HG02973 (cell line): Measurements from ENCODE around the gene SCCPDH.

Experiments
- ATAC-seq: cut with Tn5 transposase; IDR thresholded peaks from one replicate; pipeline ENCODE4 v1.9.1; 2021; ENCODE audit warnings: moderate library complexity; ENCODE audit not compliant: unreplicated experiment

Gene SCCPDH

DNA sequence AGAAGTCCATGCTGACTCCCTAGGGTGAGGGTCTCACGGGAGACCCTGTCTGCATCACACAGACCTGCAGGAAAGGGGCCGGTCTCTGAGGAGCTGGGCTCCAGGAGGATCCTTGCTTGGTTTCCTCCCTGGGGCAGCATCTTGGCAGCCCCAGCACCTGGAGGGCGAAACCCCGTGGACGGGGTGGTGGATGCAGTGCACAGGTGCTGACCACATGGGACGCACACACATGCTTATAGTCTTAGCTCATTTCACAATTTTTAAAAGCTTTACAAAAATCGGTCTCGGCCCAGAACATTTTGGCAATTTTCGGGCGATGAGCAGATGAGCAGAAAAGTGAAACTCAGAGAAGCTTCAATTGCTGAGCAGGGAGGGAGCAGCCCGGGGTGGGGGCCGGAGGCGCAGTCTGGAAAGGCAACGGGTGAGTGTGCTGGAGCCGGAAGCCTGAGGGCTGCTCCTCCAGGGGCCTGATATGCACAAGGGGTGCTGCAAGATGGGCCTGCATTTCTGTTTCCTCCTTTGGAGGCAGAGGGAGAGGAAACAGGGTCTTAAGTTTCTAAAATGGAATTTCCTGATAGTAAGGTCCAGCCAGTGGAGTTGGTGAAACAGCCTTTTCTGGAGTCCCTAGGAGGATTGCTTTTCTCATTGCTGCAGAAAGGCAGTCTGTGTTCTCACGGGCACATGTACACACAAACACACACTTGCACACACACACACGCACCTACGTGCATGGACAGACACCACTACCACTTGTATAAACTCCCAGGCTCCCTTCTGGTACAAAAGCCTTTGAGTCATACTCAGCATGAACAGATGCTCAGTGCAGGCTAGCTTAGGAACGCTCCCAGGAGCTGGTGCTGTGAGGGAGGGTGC lies 60.6 kb downstream of the SCCPDH start:
- no peak for ATAC-seq

DNA sequence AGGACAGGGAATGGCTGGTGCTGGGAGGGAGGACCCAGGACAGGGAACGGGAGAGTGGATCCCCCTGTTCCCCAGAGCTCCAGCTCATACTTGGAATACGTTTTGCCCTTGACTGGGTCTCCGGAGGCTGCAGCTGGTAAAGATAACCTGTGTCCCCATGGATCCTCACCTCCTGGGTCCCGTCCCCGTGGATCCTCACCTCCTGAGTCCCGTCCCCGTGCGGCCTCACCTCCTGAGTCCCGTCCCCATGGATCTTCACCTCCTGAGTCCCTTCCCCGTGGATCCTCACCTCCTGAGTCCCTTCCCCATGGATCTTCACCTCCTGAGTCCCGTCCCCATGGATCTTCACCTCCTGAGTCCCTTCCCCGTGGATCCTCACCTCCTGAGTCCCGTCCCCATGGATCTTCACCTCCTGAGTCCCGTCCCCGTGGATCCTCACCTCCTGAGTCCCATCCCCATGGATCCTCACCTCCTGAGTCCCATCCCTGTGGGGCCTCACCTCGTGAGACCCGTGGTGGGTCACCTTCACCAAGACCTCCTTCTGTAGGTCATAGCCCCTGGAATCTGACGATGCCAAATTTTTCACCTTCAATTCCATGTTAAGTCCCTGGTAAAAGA lies 61.4 kb downstream of the SCCPDH start:
- no peak for ATAC-seq

DNA sequence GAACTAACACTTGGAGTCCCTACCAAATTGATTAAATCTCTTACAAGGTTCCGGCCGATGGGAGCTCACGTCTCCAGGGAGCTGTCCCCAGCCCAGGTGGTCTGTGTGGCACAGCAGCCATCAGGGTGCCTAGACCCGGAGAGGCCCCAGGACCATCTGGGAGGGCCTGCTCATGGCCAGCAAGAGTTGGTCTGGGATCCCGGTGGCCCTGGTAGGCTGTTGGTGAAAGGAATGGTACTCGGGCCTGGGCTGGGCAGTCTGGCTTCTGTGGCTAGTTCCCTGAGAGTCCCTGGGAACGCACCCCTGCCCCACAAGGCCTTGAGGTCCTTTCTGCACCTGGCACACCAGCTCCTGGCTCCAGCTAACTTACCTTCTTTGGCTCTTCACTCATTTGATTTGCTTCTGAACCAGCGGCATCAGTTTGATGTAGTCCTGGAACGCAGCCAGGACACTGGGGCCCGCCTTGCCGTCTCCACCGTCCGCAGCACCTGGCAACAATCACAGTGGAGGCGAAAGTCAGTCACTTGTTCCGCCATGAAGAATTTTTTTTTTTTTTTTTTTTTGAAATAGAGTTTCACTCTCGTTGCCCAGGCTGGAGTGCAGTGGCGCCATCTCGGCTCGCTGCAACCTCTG lies 62.5 kb downstream of the SCCPDH start:
- ATAC-seq: no peak

- no peak for ATAC-seq
Observed at GRCh38 chr1:246787781-246788513, 63.7 kb downstream of the SCCPDH start.

GRCh38 chr1:246788895-246789338 lies 64.7 kb downstream of the SCCPDH start:
- no peak for ATAC-seq

- no peak for ATAC-seq
Observed at GRCh38 chr1:246789454-246790339, 65.5 kb downstream of the SCCPDH start.

GRCh38 chr1:246790364-246790763 lies 66.2 kb downstream of the SCCPDH start:
- ATAC-seq: no peak

GRCh38 chr1:246790833-246791232 lies 66.6 kb downstream of the SCCPDH start:
- no peak for ATAC-seq

DNA sequence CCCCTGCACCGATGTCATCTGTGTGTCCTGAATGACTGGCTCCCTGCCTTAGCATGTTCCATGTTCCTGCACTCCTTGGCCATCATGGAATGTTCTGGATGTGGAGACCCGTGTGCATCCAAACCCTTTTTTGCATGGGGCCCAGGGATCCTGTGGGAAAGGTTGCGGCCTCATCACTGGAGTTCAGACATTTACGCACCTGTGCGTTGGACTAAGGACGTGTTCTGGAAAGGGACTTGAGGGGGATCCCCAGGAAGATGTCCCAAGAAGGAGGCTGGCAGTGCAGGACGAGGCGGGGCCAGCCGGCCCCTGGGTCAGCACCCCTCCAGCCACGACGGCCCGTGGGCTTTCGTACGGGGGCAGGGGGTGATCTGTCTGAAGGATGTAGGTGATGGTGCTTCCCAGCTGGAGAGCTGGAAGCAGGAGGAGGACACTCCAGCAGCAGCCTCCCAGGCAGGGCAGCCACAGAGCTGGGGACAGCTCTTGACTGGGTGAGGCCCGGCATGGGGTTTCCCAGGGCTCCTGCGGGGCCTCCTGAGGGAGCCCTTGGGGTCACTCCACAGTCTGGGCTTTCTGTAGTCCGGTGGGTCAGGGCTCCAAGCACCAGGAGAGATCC lies 67.2 kb downstream of the SCCPDH start:
- no peak for ATAC-seq

- ATAC-seq: no peak
Observed at GRCh38 chr1:246792603-246793002, 68.4 kb downstream of the SCCPDH start.

- no peak for ATAC-seq
Observed at GRCh38 chr1:246793356-246793896, 69.2 kb downstream of the SCCPDH start.

DNA sequence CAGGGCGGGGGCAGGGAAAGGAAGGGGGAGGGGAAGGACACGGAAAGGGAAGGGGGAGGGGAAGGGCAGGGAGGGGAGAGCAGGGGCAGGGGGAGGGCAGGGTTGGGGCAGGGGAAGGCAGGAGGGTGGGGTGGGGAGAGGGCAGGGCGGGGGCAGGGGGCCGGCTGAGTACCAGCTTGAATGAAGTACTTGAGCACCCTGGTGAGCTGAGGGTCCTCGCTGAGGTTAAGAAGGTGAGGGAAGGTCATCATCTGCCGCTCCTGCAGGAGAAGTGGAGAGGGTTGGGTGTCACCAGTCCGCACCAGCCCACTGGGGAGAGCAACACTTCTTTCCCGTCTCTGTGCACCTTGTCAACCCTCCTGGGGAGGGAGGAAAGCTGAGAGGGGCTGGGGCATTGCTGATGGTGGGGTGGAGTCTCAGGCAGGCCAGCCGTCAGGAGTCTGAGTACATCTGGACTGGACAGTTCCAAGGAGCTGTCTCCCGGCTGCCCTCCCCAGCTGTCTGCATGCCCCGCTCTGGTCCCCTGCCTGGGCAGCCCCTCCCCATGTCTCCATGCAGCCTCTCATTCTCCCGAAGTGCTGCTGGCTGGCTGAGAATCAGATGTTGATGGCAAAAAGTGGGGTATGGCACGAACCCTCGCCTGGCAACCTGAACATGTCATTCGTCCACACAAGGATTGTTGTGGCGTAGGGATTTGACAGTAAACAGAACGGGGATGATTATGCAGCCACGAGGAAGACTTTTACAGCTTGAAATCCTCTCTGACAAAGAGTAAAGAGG lies 70.0 kb downstream of the SCCPDH start:
- ATAC-seq: no peak

GRCh38 chr1:246794828-246795671 lies 70.8 kb downstream of the SCCPDH start:
- ATAC-seq: no peak

DNA sequence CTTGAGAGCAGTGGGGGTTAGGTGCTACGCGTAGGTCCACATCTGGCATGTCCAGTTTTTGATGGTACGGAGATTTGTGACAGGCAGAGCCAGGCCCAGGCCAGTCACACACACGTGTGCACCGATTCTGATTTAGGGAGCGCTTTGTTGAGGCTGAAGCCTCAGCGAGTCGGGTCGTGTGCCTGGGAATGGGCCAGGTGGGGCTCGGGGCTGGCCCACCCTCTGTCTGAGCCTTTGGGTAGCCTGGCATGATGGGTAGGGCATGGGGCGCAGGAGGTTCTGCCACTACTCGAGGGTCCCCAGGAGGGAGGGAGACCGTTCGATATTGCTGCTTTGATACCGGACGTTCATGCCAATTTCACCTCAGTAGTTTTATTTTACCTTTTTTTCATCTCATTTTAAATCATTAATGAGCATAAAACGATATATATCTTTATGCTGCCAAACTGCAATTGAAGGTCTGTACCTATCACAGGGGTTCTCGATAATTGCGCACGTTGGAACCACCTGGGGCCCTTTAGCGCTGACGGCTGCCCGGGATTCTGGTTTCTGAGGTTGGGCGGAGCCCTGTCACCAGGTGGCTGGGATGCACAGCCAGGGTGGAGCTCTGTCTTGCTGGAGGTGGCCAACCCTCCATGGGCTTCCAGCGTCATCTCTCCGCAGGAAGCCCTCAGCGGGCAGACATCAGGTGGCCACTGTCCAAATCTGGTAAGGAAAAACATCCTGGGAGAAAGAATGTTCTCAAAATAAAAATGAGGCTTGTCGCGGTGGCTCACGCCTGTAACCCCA lies 71.9 kb downstream of the SCCPDH start:
- ATAC-seq: no peak

GRCh38 chr1:246797157-246797556 lies 72.9 kb downstream of the SCCPDH start:
- ATAC-seq: no peak

- ATAC-seq: no peak
Observed at GRCh38 chr1:246797597-246797996, 73.4 kb downstream of the SCCPDH start.

- no peak for ATAC-seq
Observed at GRCh38 chr1:246798107-246798506, 73.9 kb downstream of the SCCPDH start.
